GM13977 (cell line): ENCODE measurements around the gene PLAC9.

Experiments
- DNase-seq: peaks from one replicate; pipeline ENCODE4 v3.0.0; 2012; ENCODE audit warnings: low spot score
- CTCF ChIP-seq: IDR thresholded peaks from 2 replicates; pipeline ENCODE4 v1.5.1; 2012; ENCODE audit warnings: mild to moderate bottlenecking, control low read depth; ENCODE audit not compliant: insufficient read depth; ENCODE audit errors: extremely low read depth, missing control alignments
- in situ Hi-C: fragments of 300-500 bp; cut with MboI; formaldehyde crosslinking; loops from one replicate; pipeline ENCODE4 v1.12.0; 2022; ENCODE audit warnings: low sequenced_read_pairs, low pct_unique_long_range_greater_than_20kb, mixed read lengths, inconsistent platforms; ENCODE audit not compliant: unreplicated experiment

The PLAC9 gene

DNA sequence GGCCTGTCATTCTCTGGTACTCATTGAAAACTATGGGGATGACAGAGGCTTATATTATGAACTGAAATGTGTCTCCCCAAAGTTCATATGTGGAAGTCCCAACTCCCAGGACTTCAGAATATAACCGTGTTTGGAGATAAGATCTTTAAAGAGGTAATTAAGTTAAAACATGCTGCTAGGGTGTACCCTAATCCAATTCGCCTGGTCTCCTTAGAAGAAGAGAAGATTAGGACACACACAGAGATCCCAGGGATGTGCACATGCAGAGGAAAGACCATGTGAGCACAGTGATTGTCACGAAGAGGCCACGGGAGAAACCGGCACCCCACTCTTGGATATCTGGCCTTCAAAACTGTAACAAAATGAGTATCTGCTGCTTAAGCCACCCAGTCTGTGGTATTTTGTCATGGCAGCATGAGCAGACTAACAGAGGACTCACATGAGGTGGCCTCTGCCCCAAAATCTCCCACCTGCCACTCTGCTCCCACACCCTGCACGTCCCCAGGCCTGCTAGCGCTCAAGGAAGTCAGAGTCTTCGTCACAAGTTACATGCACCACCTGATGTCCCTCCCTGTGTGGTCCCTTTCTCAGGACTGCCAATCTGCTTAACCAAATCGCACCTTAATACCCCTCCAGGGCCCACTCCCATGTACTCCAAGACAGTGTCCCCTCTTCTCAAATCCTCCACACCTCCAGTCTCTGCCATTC lies 26.8 kb downstream of the PLAC9 start:
- DNase-seq, result no peak
- in situ Hi-C loops, result no loop called here
- no peak for TF ChIP-seq CTCF

DNA sequence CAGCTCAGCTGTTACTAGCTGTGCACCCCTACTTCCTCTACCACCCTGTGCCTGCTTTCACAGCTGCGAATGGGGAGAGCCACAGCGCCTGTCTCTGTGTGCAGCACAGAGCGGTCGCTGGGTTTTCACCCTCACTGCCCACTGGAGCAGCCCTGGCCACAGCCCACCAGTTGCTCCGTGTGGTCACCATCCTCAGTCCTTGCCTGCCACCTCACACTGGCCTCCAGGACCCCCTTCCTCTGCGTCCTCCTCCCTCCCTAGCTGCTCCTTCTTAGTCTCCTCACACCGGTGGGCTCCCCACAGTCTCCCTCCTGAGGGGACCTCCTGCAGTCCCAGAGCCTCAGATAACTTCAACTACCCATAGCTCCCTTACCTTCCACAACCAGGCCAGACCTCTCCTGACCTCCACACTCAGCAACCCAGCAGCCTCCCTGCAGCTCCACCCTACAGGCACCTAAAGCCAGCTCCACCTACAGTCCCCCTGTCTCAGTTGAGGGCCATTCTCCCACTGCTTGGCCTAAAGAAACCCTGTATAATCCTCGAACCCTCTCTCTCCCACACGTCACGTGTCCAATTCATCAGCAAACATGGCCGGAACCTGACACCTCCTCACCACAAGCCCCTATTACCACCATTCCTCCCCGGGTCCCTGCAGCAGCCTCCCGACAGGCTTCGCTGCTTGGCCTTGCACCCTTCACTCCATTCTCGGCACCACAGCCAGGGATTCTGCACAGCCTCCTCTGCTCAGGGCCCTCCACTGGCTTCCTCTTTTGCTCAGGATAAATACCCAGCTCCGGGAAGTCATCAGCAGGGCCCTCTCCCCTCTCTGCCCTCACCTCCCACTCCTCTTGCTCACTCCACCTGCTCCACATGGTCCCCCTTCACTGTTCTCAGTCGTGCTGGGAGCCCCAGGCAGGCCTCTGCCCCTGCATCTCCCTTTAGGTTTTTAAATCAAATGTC lies 28.1 kb downstream of the PLAC9 start:
- TF ChIP-seq CTCF, result no peak
- in situ Hi-C loops, result no loop called here
- no peak for DNase-seq

DNA sequence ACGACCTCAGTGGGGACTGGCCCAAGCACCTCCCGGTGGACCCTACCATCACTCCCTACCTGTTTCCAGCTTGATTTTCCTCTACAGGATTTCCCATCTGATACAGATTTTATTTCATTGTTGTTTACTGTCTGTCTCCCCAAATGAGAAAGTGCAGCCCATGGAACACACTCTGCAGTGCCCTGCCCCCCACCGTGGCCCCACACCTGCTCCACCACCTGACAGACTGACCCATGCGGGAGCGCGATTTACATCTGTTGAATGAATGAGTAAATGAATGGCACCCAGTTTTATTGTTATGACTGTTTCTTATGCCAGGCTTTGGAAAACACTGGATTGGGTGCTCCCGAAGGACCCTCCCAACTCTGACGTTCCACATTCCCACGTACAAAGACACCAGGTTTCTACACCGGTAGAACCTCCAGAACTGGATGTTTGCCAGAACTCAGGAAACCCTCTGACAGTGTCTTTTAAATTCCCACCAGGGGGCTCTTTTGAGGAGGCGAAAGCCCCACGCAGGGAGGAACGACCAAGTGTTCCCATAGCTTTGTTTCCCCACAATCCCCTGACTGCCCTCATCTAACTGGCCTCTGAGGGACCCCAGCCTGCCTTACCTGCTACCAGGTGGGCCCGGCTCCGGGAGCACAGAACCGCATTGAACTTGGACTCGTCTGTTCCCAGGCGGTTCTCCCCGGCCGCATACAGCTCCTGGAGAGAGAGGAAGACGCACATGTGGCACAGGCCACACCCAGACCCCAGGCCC lies 29.0 kb downstream of the PLAC9 start:
- TF ChIP-seq CTCF, result no peak
- DNase-seq, result no peak
- in situ Hi-C loops, result no loop called here

DNA sequence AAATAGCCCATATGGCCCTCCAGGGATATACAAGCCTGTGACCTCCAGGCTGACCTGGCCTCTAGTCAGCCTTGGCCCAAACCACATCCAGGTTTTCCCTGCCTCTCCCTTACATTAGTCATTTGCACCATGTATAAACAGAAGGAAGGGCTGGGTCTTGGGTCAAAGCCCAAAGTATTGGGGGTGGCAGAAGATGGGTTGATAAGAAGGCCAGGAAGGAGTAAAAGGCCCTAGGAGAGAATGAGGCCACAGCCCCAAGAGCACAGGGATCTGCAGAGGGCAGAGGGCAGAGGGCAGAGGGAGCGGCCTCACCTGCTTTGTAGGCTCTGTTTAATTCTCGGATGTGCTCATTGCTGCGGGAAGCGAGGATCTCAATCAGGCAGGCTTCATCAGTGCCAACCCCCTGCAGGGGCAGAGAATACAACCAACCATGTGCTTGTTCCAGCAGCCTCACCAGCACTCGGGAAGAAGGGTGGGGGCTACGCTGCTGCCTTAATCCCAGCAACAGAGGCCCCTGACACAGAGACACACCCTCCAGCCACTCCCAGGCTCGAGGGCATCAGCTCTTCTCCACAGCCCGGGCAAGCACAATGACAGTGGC lies 31.3 kb downstream of the PLAC9 start:
- no peak for TF ChIP-seq CTCF
- in situ Hi-C loops, result no loop called here
- no peak for DNase-seq

DNA sequence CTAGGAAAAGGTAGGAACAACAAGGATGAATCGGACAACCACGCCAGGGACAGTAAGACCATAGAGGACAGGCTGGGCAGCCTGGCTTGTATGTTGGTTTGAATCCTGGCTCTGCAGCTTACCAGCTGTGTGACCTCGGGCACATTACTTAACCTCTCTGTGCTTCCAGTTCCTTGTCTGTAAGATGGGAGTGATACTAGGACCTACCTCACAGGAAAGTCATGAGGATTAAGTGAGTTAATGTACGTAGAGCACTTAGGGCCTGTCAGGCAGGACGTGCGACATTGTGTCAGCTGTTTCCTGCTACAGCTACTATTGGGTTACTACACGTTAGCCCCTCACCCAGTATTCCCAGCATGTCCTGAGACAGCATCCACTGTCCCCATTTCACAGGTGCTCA lies 32.1 kb downstream of the PLAC9 start:
- no peak for TF ChIP-seq CTCF
- in situ Hi-C loops, result no loop called here
- no peak for DNase-seq

- DNase-seq, result no peak
- in situ Hi-C loops, result no loop called here
- no peak for TF ChIP-seq CTCF
Measured at GRCh38 chr10:80165173-80165572, 32.6 kb downstream of the PLAC9 start.
